Mesendoderm (in vitro differentiated cells): ENCODE results near the gene N4BP2L2. TPM values are rescaled to one million over a fixed set of nuclear protein-coding genes. Genes with fewer than 3 reads are reported as not detected.

Source experiments
- DNase-seq: peaks from one replicate; pipeline ENCODE4 v3.0.0; 2013
- H2AK5ac ChIP-seq: 2 replicates; pipeline ENCODE4 v1.6.1; 2013; ENCODE audit warnings: low read length, inconsistent platforms
- H2BK120ac ChIP-seq: 2 replicates; pipeline ENCODE4 v1.6.1; 2013; ENCODE audit warnings: low read depth, mild to moderate bottlenecking, low read length, moderate library complexity, mixed read lengths
- H2BK15ac ChIP-seq: replicated peaks from 2 replicates; pipeline ENCODE4 v1.6.1; 2013; ENCODE audit warnings: low read depth, mild to moderate bottlenecking, moderate library complexity
- H2BK5ac ChIP-seq: 2 replicates; pipeline ENCODE4 v1.6.1; 2013; ENCODE audit warnings: low read length, inconsistent platforms
- H3K18ac ChIP-seq: 2 replicates; pipeline ENCODE4 v1.6.1; 2013; ENCODE audit warnings: mild to moderate bottlenecking, low read length, mixed read lengths
- H3K23ac ChIP-seq: one replicate; pipeline ENCODE4 v1.6.1; 2013; ENCODE audit warnings: low read length
- H3K27ac ChIP-seq: 2 replicates; pipeline ENCODE4 v1.5.1; 2013; ENCODE audit warnings: low read depth, mild to moderate bottlenecking, inconsistent platforms, low read length, moderate library complexity
- H3K27me3 ChIP-seq: 2 replicates; pipeline ENCODE4 v1.6.1; 2013; ENCODE audit warnings: low read length, control low read depth, mild to moderate bottlenecking, inconsistent platforms; ENCODE audit not compliant: insufficient read depth, poor library complexity
- H3K36me3 ChIP-seq: 2 replicates; pipeline ENCODE4 v1.6.1; 2013; ENCODE audit warnings: low read length, inconsistent platforms; ENCODE audit not compliant: control insufficient read depth, insufficient read depth
- H3K4ac ChIP-seq: one replicate; pipeline ENCODE4 v1.6.1; 2013; ENCODE audit warnings: low read depth, mild to moderate bottlenecking, low read length, moderate library complexity
- H3K4me1 ChIP-seq: 2 replicates; pipeline ENCODE4 v1.6.1; 2013; ENCODE audit warnings: low read depth, low read length, inconsistent platforms; ENCODE audit not compliant: control insufficient read depth
- H3K4me2 ChIP-seq: 2 replicates; pipeline ENCODE4 v1.6.1; 2013; ENCODE audit warnings: low read length
- H3K4me3 ChIP-seq: 2 replicates; pipeline ENCODE4 v1.5.1; 2013; ENCODE audit warnings: mild to moderate bottlenecking, low read length
- H3K56ac ChIP-seq: one replicate; pipeline ENCODE4 v1.6.1; 2013; ENCODE audit warnings: low read length
- H3K79me1 ChIP-seq: 2 replicates; pipeline ENCODE4 v1.6.1; 2013; ENCODE audit warnings: low read length, inconsistent platforms
- H3K79me2 ChIP-seq: 2 replicates; pipeline ENCODE4 v1.6.1; 2013; ENCODE audit warnings: mild to moderate bottlenecking, low read length; ENCODE audit not compliant: control insufficient read depth, insufficient read depth
- H3K9ac ChIP-seq: 2 replicates; pipeline ENCODE4 v1.6.1; 2013; ENCODE audit warnings: low read length, inconsistent platforms
- H4K5ac ChIP-seq: one replicate; pipeline ENCODE4 v1.6.1; 2013; ENCODE audit warnings: low read length
- H4K8ac ChIP-seq: one replicate; pipeline ENCODE4 v1.6.1; 2013; ENCODE audit warnings: low read depth, mild to moderate bottlenecking, control low read depth, low read length, moderate library complexity
- WGBS: extraction: QIAGEN DNeasy Blood & Tissue Kit; methylation state at CpG from one replicate; pipeline ENCODE4 v1.1.7; 2013; ENCODE audit warnings: low lambda C conversion rate, missing lambda C conversion rate; ENCODE audit not compliant: insufficient coverage; ENCODE audit errors: extremely low coverage; 5-methylcytosine and 5-hydroxymethylcytosine counted together
- small RNA-seq: library from polyadenylated mRNA; stranded (forward); fragments of <200 nt; extraction: miRNeasy Mini kit (QIAGEN cat#:217004); gene quantifications from one replicate; pipeline ENCODE3, GENCODE V24; 2013; ENCODE audit not compliant: insufficient read depth

N4BP2L2 gene

DNA sequence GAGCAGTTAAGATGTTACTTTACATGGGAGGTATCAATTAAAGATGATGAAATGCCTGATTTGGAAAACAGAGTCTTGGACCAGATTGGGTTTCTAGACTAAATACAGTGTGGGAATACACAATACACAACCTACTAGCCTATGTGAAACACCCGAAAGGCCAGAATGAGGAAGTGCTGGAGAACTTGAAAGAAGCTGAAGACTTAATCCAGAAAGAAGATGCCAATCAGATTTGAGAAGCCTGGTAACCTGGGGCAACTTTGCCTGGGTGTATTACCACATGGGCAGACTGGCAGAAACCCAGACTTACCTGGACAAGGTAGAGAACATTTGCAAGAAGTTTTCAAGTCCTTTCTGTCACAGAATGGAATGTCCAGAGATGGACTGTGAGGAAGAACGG, 153.9 kb downstream of the N4BP2L2 start:
- Histone ChIP-seq H2BK120ac (no peak overlapping the region), H3K79me2 (no peaks in the 10 kb centered on the region), H3K56ac (no peak overlapping the region), H2AK5ac (no peak overlapping the region), H2BK15ac (no peak overlapping the region), H3K4ac (no peak overlapping the region), H3K27ac (no peak overlapping the region), H4K8ac (no peak overlapping the region), H2BK5ac (no peak overlapping the region), H3K79me1 (no peaks in the 10 kb centered on the region), H3K4me3 (no peak overlapping the region), H3K18ac (no peak overlapping the region), H3K4me2 (no peak overlapping the region), H4K5ac (no peak overlapping the region), H3K36me3 (no peaks in the 10 kb centered on the region), H3K27me3 (no peaks in the 10 kb centered on the region), H3K23ac (no peak overlapping the region), H3K9ac (no peak overlapping the region), H3K4me1 (no peaks in the 10 kb centered on the region)
- WGBS, result no CpG with 5 or more reads among the region's 2 CpGs
- no peak for DNase-seq

DNA sequence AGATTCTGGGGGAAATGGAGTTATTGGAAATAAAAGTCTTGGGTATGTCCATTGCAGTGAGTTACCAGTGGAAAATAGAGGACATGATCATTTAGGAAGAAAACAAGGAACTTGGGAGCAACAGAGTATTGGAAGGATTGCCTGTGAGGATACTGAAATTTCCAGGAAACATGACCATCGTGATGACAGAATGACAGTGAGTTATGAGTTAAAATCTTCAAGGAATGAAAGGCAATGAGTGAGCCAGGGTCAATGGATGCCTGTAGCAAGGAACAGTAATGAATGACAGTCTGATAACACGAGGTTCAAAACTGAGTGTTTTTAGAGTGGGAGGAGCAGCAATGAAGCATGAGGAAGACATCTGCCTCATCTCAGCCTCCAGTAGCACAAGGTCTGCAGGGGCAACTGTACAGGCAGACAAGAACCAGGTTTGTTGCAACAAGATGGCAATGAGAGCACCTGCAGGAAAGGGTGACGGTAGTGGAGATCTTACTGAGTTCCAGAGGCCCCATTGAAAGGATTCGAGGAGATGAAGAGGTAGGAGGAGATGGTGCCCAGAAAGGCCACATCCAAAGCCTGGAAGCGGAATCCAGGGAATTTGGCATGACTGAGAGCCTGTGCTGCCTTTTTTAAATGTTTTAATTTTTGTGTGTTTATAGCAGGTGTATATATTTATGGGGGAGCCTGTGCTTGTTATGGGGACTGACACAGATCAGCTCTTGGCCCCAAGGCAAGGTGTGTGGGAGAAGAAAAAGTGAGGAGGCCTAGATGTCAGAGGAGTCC, 154.6 kb downstream of the N4BP2L2 start:
- H4K5ac ChIP-seq, result no peak overlapping the region
- WGBS, result no CpG with 5 or more reads among the region's 5 CpGs
- H3K4me2 ChIP-seq, result no peak overlapping the region
- no peak overlapping the region for H3K4ac ChIP-seq
- H3K23ac ChIP-seq, result no peak overlapping the region
- H2BK15ac ChIP-seq, result no peak overlapping the region
- H3K27ac ChIP-seq, result no peak overlapping the region
- H3K79me1 ChIP-seq, result no peaks in the 10 kb centered on the region
- H3K36me3 ChIP-seq, result no peaks in the 10 kb centered on the region
- no peak for DNase-seq
- no peak overlapping the region for H3K4me3 ChIP-seq
- no peak overlapping the region for H2BK5ac ChIP-seq
- H3K9ac ChIP-seq, result no peak overlapping the region
- no peaks in the 10 kb centered on the region for H3K27me3 ChIP-seq
- H3K4me1 ChIP-seq, result no peaks in the 10 kb centered on the region
- no peak overlapping the region for H3K56ac ChIP-seq
- no peak overlapping the region for H4K8ac ChIP-seq
- H3K79me2 ChIP-seq, result no peaks in the 10 kb centered on the region
- H3K18ac ChIP-seq, result no peak overlapping the region
- no peak overlapping the region for H2BK120ac ChIP-seq
- H2AK5ac ChIP-seq, result no peak overlapping the region

Small RNA genes lying within 50 kb of the gene (small RNA-seq; reads per million reads assigned to genes)
- gene RF00190, result not detected
